GM21786 (cell line): ENCODE results near the gene PDE11A.

Source experiments
- ATAC-seq: cut with Tn5 transposase; IDR thresholded peaks from one replicate; pipeline ENCODE4 v1.9.1; 2021; ENCODE audit not compliant: unreplicated experiment

PDE11A gene

GRCh38 chr2:177638507-177638906 is 434.1 kb downstream of the PDE11A start:
- ATAC-seq = no peak

DNA sequence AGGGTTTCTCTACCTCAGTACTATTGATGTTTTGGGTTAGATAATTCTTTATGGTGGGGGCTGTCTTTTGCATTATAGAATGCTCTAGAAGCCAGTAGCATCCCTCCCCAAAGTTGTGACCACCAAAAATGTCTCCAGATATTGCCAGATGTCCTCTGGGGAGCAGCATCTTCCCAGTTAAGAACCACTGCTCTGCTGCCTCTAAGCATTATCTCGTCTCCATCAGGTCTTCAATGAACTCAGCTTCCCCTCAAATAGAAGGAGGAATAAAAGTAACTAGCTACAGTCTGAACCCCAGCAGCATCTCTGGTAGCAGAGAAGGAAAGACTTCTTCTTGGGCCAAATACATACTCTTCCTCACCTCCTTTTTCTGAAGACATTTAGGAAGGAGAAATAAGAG is 435.9 kb downstream of the PDE11A start:
- no peak for ATAC-seq

DNA sequence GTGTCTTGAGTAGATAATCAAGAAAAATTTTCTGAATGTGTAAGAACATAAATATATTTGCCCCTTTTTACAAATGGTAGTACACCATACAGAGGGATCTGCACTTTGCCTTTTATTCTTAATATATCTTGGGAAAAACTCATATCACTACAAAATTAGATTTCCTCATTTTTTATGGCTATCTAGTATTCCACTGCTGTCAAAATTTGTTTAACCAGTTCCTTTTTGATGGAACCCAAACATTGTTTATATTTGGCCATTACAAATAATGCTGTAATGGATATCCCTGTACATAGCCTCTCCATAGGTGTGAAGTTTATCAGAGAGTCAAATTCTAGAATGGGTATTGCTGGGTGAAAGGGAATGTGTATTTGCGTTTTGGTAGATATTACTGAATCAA is 436.9 kb downstream of the PDE11A start:
- ATAC-seq = no peak

DNA sequence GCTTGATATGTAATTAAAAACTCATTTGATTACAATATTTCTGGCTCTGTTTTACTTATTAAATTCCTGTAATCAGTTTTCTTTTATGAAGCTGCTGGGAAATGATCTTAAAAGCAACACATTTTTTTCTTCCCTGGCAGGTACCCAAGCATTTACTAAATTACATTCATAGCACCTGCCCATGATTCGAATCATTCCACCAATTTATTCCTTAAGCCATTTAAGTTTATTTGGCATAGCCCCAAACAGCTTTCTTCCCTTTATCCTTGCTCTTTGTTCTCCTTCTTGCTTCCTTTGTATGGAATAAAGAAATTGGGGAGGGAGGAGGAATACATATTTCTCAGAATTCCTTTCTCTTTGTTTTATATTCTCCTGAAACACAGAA is 438.7 kb downstream of the PDE11A start:
- ATAC-seq = no peak

DNA sequence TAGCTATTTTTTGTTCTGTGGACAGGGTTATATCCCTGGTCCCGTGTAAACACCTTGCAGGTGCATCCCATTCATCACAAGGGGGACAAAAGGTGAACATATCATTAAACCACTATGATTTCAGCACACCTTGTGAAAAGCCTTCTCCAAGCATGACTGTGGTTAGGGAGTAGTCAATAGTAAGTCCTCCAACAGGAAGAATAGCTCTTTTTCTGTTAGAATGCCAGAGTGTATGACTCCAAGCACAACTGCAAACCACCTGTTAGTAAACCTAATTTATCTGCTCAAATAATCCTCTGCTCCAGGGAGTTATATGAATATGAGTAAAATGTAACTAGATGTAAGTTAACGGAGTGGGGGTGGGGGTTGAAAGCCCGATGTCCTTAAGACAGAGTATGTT is 439.5 kb downstream of the PDE11A start:
- ATAC-seq = no peak

- no peak for ATAC-seq
Observed at GRCh38 chr2:177631680-177632079, 440.9 kb downstream of the PDE11A start.

- peak; percentile 40 for ATAC-seq
Observed at GRCh38 chr2:177629357-177630024, 443.1 kb downstream of the PDE11A start.

DNA sequence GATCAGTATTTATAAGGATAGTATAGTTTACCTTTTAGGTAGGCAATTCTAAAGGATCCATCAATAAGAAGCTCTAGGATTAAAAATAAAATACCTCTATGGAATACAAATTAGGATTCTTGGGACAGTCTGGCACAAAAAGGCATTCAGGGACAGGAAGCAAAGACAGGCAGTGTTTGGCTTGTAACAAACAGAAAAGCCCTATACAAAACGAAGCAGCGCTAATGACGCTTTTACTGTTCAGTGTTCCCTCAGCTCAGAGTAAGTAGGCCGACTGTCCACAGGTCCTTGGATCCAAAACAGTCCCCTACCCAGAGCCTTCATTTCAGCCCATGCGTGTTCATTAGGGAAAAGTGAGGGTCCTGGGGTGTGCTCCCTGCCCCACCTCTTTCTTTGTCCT is 443.7 kb downstream of the PDE11A start:
- ATAC-seq = no peak

DNA sequence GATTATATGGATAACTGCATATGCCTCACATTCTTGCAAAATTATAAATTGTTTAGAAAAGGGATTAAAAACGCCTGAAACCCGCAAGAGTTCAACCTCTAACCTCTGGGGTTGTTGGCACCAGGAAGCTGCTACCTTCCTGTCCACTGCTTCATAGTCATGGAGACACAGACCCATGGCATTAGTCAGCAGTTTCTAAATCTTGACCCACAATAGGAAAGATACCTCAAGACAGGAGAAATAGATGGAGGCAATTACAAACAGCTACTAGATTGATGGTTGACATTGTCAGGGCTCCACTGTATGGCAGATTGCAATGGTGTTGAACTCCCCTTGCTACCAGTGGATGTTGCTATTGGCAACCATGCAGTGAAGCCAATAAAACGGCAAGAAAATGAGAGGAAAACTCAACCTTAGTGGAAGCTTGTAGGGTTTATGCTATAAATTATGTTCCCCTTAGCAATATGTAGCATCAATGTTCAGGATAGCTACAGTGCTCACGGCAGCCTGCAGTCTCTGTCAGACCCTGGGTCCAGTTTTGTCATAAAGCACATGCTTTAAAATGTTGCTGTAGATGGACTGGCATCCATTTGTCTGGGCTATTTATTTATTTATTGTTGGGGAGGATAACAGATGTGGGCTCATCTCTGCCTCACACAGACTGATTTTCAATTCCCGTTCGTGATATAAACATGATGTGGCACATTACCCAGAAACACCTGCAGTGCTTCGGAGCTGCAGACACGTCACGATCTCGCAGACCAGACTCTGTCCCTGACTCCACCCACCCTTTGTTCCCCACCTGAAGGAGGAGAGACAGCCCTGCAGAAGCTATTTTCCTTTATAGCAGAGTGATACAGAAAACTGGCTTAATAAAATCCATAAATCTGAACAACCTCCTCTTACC is 446.6 kb downstream of the PDE11A start:
- ATAC-seq = no peak

DNA sequence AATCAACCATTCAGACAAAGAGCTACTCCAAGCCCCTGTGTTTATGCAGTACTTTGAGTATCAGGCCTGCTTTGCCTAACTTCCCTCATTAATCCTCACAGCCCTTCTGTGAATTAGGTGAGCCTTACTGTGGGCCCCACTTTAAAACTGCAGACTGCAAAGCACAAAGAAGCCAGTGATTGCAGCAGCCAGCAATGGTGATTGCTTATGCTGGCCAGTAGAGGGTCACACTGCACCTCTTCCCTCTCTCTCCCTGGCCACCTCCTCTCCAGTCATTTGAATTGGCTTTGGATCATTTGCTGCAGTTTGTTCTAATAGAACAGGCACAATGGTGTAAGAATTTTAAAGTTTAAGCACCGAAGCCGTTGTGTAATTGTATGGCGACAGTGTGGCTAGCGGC is 450.1 kb downstream of the PDE11A start:
- no peak for ATAC-seq

GRCh38 chr2:177619986-177620385 is 452.6 kb downstream of the PDE11A start:
- ATAC-seq = no peak

- no peak for ATAC-seq
Observed at GRCh38 chr2:177619461-177619860, 453.1 kb downstream of the PDE11A start.

GRCh38 chr2:177618255-177619253 is 454.0 kb downstream of the PDE11A start:
- peak; percentile 98 for ATAC-seq

DNA sequence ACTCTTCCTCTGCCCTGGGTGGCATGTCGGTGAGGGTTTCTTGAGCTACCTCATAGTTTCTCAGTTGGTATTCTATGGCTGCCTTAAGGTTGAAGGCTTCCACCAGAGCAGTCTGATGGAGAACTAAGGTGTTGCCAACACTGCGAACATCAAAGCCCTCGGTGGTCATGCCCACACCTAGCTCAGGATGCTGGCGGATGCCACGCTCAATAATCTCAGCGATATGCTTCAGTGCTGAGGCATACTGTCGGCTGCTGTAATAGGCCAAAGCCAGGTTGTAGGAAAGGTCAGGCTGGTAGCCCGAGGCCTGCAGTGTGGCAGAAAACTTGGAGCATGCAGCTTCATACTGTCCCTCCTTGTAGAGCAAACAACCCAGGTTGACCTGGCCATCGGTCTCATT is 454.7 kb downstream of the PDE11A start:
- no peak for ATAC-seq

DNA sequence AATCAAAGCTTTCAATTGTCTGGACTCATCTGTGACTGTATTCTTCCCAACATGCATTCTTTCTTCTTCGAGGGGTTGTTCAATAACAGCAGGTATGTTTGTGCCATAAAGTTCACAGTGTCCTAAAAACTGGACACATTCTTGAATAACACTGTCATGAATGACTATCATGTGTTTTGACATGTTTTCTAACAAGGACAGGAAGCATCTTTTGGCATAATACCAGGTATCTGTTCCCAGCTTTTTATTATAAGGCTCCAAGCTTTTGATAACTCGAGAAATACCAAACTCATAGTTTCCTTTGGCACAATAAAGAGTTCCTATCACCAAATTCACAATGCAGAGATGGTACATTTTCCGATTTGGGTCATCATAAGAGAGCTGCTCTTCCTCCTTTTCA is 455.8 kb downstream of the PDE11A start:
- ATAC-seq = no peak

- ATAC-seq = no peak
Observed at GRCh38 chr2:177616066-177616465, 456.5 kb downstream of the PDE11A start.

- ATAC-seq = no peak
Observed at GRCh38 chr2:177612659-177613058, 459.9 kb downstream of the PDE11A start.

DNA sequence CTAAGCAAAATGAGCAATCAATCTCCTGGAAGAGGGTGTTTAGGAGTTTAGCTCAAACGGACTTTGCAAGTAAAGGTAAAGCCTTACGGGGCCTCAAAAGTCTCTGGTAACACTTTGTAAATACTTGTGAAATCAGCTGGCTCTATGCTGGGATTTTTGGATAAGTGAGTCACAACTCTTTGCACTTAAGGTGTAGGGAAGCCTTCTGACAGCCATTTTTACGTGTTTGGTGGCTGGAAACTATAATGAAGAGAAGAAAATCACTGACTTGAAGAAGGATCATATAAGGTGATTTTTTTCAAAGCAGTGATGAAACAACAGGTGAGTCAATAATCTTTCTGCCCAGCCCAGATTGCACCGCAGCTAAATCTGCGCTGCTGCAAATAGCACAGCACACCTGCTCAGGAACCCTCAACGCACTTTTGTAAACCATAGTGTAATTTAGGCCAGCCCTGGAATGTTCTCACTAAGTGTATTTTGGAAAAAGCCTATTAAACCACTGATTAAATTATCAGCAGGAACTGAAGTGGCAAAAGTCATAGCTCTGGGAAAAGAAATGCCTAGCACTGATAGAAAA is 461.2 kb downstream of the PDE11A start:
- no peak for ATAC-seq

- no peak for ATAC-seq
Observed at GRCh38 chr2:177610813-177611212, 461.8 kb downstream of the PDE11A start.

- ATAC-seq = no peak
Observed at GRCh38 chr2:177606636-177607035, 465.9 kb downstream of the PDE11A start.
